Measurements from ENCODE around the gene RHBDF2.

DNA sequence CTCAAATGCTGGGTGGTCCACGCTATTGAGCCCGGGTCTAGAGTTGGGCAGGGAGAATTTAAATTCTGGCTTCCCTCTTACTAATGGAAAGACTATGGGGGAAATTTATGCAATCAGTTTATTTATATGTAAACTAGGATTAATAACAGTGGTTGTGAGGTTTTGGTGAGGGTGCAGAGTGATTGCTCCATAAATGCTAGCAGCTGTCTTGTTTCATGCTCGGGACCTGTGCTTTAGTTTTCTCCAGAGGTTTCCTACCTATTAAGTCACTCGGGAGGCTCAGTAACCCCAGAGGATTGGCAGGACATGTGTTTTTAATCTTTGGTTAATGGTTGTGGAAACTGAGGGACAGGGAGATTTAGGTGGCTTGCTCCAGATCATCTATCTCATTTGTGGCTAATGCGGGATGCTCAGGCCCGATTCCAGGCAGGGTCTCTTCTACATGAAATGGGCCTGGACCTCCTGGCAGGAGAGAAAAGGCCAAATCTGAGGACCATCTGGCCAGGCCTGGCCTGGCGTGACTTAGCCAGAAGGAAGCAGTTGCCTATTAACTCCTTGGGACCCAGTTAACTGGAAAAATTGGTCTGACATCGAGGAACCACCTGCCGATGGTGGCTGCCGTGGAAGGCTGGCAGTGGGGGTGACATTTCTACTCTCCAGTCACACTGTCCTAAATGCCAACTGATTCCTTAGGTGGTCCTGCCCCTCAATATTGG lies 40.7 kb upstream of the RHBDF2 start:
- no peak for TF ChIP-seq POLR2A (IDR thresholded peaks at IDR 0.05)
- TF ChIP-seq, protein P1, sequence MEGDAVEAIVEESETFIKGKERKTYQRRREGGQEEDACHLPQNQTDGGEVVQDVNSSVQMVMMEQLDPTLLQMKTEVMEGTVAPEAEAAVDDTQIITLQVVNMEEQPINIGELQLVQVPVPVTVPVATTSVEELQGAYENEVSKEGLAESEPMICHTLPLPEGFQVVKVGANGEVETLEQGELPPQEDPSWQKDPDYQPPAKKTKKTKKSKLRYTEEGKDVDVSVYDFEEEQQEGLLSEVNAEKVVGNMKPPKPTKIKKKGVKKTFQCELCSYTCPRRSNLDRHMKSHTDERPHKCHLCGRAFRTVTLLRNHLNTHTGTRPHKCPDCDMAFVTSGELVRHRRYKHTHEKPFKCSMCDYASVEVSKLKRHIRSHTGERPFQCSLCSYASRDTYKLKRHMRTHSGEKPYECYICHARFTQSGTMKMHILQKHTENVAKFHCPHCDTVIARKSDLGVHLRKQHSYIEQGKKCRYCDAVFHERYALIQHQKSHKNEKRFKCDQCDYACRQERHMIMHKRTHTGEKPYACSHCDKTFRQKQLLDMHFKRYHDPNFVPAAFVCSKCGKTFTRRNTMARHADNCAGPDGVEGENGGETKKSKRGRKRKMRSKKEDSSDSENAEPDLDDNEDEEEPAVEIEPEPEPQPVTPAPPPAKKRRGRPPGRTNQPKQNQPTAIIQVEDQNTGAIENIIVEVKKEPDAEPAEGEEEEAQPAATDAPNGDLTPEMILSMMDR (IDR thresholded peaks at IDR 0.05): no peak

Data from testis (tissue), 2 donors.